Measurements from ENCODE around the gene CLEC9A. TPM values are rescaled to one million over a fixed set of nuclear protein-coding genes. Genes with fewer than 3 reads are reported as not detected.

Gene CLEC9A
- total RNA-seq, 1 experiment from 2014 or later = not detected

- no peak overlapping the region for H3K9ac ChIP-seq (ENCODE audit: low read length)
- ChIA-PET POLR2A (no interaction called here), CTCF (no interaction called here), RAD21 (ENCODE audit: low non-redundant PET in 1 of 2, low total read pairs in 2 of 2, uncharacterized antibody in 2 of 2, unreplicated experiment in 2 of 2) (no interaction called here)
- BruUV-seq (replicated peaks) = no TSS peak
- DNase-seq (ENCODE audit: low read depth, low spot score) (no peak), ATAC-seq (no peak)
- TF ChIP-seq FOSL1 (IDR thresholded peaks at IDR 0.05; ENCODE audit: low read depth) = no peak
- H3K79me2 ChIP-seq (ENCODE audit: insufficient read depth, low read length) = no peaks in the 10 kb centered on the region
- no peaks in the 10 kb centered on the region for H3K9me3 ChIP-seq (ENCODE audit: control insufficient read depth in 1 of 2, insufficient read depth in 1 of 2, low read depth in 1 of 2, low read length in 2 of 2)
- no peaks in the 10 kb centered on the region for H3K36me3 ChIP-seq (ENCODE audit: control insufficient read depth in 1 of 2, insufficient read depth in 2 of 2, low read length in 2 of 2)
- H3K9me2 ChIP-seq (ENCODE audit: insufficient read depth) = no peaks in the 10 kb centered on the region
- intact Hi-C loops (cut with micrococcal nuclease) = no loop called here
- no peak overlapping the region for H2AFZ ChIP-seq (ENCODE audit: low read depth, low read length, poor library complexity, severe bottlenecking)
- no peak overlapping the region for H3K4me3 ChIP-seq (replicated peaks in 1 of 2; ENCODE audit: low read depth in 1 of 2, low read length in 2 of 2)
- no peak overlapping the region for H3K27ac ChIP-seq (ENCODE audit: low read depth, low read length)
- H3K27me3 ChIP-seq (ENCODE audit: insufficient read depth, low read length) = peaks cover 59% of the 10 kb centered on the region
- H3K4me1 ChIP-seq (ENCODE audit: control insufficient read depth in 1 of 2, insufficient read depth in 2 of 2, low read length in 2 of 2) = no peaks in the 10 kb centered on the region
- H3K4me2 ChIP-seq (ENCODE audit: low read length) = no peak overlapping the region
- H4K20me1 ChIP-seq (ENCODE audit: insufficient read depth) = no peaks in the 10 kb centered on the region
Measured at GRCh38 chr12:10094646-10095395, 64.3 kb downstream of the CLEC9A start.

- intact Hi-C loops (cut with micrococcal nuclease) = no loop called here
- Histone ChIP-seq H3K9me3 (ENCODE audit: control insufficient read depth in 1 of 2, insufficient read depth in 1 of 2, low read depth in 1 of 2, low read length in 2 of 2) (no peaks in the 10 kb centered on the region), H4K20me1 (ENCODE audit: insufficient read depth) (no peaks in the 10 kb centered on the region), H3K27ac (ENCODE audit: low read depth, low read length) (no peak overlapping the region), H3K4me2 (ENCODE audit: low read length) (no peak overlapping the region), H2AFZ (ENCODE audit: low read depth, low read length, poor library complexity, severe bottlenecking) (no peak overlapping the region), H3K9ac (ENCODE audit: low read length) (no peak overlapping the region), H3K9me2 (ENCODE audit: insufficient read depth) (no peaks in the 10 kb centered on the region), H3K4me3 (replicated peaks in 1 of 2; ENCODE audit: low read depth in 1 of 2, low read length in 2 of 2) (no peak overlapping the region), H3K27me3 (ENCODE audit: insufficient read depth, low read length) (peaks cover 55% of the 10 kb centered on the region), H3K4me1 (ENCODE audit: control insufficient read depth in 1 of 2, insufficient read depth in 2 of 2, low read length in 2 of 2) (no peaks in the 10 kb centered on the region), H3K79me2 (ENCODE audit: insufficient read depth, low read length) (no peaks in the 10 kb centered on the region), H3K36me3 (ENCODE audit: control insufficient read depth in 1 of 2, insufficient read depth in 2 of 2, low read length in 2 of 2) (no peaks in the 10 kb centered on the region)
- no peak for ATAC-seq
- ChIA-PET CTCF (no interaction called here), RAD21 (ENCODE audit: low non-redundant PET in 1 of 2, low total read pairs in 2 of 2, uncharacterized antibody in 2 of 2, unreplicated experiment in 2 of 2) (no interaction called here), POLR2A (no interaction called here)
- TF ChIP-seq FOSL1 (IDR thresholded peaks at IDR 0.05; ENCODE audit: low read depth) = no peak
- no peak for TF ChIP-seq CBX3 (IDR thresholded peaks at IDR 0.05; ENCODE audit: low read depth)
- no peak for TF ChIP-seq EZH2 (IDR thresholded peaks at IDR 0.05)
- TF ChIP-seq RAD21 (IDR thresholded peaks at IDR 0.05; ENCODE audit: low read depth) = no peak
- TF ChIP-seq CEBPB (IDR thresholded peaks at IDR 0.05; ENCODE audit: low read depth) = no peak
- no peak for TF ChIP-seq POLR2AphosphoS5 (IDR thresholded peaks at IDR 0.05; ENCODE audit: low read depth, low read length)
- no peak for TF ChIP-seq ELF1 (IDR thresholded peaks at IDR 0.05; ENCODE audit: borderline replicate concordance, low read depth)
- no peak for TF ChIP-seq ZBTB33 (IDR thresholded peaks at IDR 0.05; ENCODE audit: extremely low read depth, insufficient replicate concordance, low read length)
- TF ChIP-seq EGR1 (IDR thresholded peaks at IDR 0.05; ENCODE audit: low read depth) = no peak
- no peak for TF ChIP-seq SRF (IDR thresholded peaks at IDR 0.05; ENCODE audit: low read depth)
- TF ChIP-seq ATF3 (IDR thresholded peaks at IDR 0.05) = no peak
- TF ChIP-seq SIN3A (IDR thresholded peaks at IDR 0.05; ENCODE audit: low read depth) = no peak
- no peak for TF ChIP-seq REST (IDR thresholded peaks at IDR 0.05; ENCODE audit: low read depth)
- BruUV-seq (replicated peaks) = no TSS peak
- DNase-seq (ENCODE audit: low read depth, low spot score) = no peak
Measured at GRCh38 chr12:10095971-10096370, 65.5 kb downstream of the CLEC9A start.
